ENCODE results near the gene SUGT1.
"Not testable (repeated sequence)": the region's sequence is repeated elsewhere in the genome, so short reads cannot be mapped to it uniquely, and the experiment has no call there.

SUGT1 gene

DNA sequence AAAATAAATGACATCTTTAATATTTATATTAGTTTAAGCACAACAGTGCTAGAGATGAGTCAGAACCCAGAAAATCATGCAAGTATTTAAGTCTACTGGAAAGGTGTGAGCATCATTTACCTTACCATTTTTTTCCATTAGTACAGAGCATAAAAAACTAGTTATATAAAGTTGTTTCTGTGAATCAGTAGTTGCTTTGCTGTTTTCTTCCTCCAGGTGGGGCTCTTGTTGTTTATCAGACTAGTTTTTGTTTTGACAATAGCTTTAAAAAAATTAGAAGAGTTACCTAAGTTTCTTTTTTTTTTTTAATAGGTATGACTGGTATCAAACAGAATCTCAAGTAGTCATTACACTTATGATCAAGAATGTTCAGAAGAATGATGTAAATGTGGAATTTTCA, 12.7 kb downstream of the SUGT1 start:
- no peak for DNase-seq (ENCODE audit: low read depth in 2 of 2, low spot score in 1 of 2)

DNA sequence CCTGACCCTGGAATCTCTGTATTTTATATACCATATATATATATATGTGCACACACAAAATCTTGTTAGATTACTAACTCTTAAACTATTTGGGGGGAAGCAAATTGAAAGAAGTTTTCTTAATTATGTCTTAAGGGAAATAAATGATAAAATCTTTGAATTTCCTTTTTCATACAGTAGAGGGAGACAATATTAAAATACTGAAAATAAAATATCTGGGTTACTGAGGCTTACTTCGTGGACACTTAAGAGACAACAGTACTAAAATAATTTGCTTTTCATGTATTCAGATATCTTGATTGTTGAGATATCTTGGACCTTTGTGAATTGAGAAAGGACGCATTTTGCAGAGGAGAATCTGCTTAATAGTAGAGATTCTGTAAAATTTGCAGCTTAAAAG, 17.0 kb downstream of the SUGT1 start:
- no peak for DNase-seq (ENCODE audit: low read depth in 2 of 2, low spot score in 1 of 2)

DNA sequence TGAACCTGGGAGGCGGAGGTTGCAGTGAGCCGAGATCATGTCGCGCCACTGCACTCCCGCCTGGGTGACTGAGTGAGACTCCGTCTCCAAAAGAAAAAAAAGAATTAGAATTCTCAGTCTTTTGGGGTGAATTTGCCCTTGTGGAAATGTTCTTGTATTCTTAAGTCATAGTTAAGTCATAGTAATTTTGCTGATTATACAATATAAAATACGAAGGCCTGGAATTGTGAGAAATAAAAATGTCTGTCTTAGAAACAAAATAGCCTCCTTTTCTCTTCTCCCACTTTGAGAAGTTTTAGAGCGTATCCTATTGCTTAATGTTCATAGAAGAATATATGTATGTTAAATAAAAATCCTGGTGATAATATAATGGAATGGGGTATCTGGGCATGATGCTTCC, 18.1 kb downstream of the SUGT1 start:
- no peak for DNase-seq (ENCODE audit: low read depth in 2 of 2, low spot score in 1 of 2)

DNA sequence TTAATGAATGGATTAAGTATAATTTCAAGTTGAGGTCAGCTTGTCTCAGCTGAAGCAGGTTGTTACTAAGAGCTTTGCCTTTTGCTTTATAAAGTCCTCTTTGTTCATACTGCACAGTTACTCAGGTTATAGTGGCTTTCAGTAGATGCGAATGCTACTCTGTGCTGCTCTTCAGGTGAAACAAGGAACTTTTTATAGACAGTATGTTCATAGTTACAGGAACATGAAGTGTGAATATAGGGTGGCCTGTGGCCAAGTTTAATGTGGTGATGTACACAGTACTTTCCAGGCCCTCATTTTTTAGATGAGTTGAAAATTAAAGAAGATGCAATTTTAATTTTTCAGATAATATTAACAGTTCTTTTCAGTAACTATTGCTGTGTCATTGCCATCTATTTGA, 20.8 kb downstream of the SUGT1 start:
- no peak for DNase-seq (ENCODE audit: low read depth in 2 of 2, low spot score in 1 of 2)

DNA sequence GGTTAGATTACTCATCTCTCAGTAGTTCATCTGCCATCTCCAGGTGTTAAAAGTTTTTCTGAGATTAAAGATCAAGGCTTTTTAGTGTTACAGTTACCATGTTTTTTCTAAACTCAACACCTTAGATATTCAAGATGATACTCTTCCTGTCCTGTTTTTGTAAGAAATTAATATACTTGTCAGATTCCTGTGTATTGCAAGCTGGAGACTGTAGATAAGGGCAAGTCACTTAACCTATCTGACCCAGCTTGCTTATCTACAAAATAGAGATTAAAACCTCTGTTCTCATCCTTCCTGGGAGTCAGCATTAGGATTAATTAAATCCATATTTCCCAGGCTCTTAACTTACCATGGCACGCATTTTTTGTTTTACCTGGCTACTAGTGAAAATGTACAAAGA, 25.2 kb downstream of the SUGT1 start:
- DNase-seq (ENCODE audit: low read depth in 2 of 2, low spot score in 1 of 2) = no peak

DNA sequence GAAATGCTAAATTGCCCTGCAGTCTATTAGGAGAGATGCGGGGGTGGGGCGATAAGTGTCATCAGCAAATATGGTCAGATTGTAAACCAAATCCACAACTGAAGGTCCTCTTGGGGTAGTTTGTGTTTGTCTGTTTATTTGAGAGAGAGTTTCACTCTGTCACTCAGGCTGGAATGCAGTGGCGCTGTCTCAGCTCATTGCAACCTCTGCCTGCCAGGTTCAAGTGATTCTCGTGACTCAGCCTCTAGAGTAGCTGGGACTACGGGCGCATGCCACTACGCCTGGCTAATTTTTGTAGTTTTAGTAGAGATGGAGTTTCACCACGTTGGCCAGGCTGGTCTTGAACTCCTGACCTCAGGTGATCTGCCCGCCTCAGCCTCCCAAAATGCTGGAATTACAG, 33.2 kb downstream of the SUGT1 start:
- not testable (repeated sequence) for DNase-seq (ENCODE audit: low read depth in 2 of 2, low spot score in 1 of 2)

DNA sequence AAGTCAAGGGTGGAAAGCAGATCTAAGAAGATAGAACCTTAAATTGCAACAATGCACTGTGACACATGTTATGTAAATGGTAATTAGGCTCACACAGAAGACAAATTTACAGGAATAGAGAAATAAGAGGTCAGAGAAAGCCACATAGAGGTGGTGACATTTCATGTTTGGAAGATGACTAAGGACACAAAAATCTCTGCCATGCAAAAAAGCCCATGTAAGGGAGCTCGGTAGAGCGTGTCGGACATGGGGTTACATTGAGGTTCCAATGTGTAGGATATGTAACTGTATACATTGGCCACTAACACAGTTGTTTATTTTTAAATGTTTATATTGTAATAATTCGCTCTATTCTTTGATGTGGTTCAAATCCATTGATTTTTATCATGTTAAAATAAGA, 33.7 kb downstream of the SUGT1 start:
- no peak for DNase-seq (ENCODE audit: low read depth in 2 of 2, low spot score in 1 of 2)

DNA sequence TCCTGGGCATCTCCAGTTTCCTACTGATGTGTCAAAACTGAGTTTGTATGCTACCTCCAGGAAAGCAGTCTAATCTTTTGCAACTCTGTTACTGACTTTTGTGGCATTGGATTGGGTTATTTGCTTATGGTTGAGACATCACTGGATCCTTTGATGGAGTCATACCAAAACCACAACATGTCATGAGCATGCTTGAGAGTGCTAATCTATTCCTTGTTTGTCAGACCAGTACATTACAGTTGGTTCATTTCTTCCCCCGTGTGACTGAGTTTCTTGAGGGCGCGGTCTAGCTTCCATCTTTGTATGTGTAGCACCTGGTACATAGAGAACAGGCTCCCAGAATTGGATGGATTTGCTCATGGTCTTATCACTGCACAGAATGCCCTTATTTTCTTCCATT, 43.2 kb downstream of the SUGT1 start:
- no peak for DNase-seq (ENCODE audit: low read depth in 2 of 2, low spot score in 1 of 2)

DNA sequence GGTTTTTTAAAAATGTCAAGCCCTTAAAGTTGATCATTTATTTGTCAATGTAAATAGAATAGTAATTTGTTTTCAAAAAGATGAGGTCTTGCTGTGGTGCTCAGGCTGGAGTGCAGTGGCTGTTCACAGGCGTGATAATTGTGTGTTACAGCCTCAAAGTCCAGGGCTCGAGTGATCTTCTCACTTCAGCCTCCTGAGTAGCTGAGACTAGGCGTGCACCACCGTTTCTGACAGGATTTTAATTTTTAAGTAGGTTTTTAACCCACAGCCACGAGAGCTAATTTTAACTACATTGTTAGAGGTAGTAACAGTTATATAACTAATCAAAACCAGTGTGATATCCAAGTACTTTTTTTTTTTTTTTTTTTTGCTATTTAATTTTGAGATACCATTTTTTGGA, 43.9 kb downstream of the SUGT1 start:
- no peak for DNase-seq (ENCODE audit: low read depth in 2 of 2, low spot score in 1 of 2)

DNA sequence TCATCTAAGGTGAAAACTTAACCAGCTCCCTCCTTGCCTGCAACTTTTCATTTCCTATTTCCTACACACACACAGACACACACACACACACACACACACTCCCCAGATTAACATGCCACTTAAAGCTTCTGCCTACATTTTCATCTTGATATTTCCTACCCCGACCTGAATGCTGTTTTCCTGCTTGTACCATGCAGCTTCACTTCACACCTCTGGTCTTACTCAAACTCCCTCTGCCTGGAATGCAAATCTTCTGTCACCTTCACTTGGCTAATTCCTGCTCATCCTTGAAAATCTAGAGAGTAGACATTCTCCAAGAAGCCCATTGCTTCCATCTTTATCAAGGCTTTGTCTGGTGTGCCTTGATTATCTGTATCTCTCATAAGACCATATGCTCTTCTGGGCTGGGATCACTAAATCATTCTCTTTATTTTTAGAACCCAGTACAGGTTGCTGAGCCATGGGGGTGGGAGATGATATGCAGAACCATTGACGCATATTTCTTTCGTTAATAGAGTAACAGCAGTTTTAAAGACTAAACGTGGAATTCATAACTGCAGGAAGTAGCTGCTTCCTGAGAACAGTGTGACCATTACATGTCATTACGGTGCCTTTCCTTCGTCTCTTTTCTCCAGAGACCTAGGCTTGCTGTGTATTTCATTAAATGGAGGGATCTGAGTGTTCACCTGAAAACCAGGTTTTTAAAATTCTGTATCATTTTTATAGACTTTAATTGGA, 49.3 kb downstream of the SUGT1 start:
- no peak for DNase-seq (ENCODE audit: low read depth in 2 of 2, low spot score in 1 of 2)

DNA sequence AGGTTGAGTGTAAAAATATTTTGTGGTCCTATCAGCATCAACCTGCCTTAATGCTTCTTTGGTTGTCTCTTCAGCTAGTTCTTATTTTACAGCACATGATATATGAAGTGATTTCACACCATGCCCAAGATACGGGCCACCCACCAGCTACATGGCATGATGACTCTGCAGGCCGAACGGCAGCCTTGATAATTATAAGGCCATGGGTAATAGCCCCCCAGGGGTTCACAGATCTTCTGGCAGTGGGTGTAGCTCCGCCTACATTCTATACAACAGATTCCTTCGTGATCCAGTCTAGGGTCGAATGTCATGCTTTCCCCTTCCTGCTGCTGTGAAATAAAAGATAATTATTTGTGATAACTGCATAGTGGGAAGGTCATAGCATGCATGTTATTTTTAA, 50.8 kb downstream of the SUGT1 start:
- no peak for DNase-seq (ENCODE audit: low read depth in 2 of 2, low spot score in 1 of 2)

DNA sequence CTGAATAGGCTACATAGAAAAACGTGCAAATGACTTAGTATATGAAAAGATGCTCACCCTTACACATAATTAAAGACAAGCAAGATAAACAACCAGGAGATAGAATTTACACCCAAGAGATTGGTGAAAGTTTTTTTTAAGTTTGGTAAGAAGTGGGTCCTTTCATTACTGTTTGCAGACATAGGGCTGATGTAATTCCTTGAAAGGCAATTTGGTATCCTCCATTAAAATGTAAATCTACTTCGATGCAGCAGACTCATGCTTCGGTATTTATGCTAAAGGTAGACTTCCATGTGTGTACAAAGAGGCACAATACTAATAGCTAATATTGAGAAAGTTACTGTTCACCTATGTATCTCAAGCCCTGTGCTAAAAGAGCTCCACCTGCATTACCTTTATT, 53.4 kb downstream of the SUGT1 start:
- DNase-seq (ENCODE audit: low read depth in 2 of 2, low spot score in 1 of 2) = no peak

DNA sequence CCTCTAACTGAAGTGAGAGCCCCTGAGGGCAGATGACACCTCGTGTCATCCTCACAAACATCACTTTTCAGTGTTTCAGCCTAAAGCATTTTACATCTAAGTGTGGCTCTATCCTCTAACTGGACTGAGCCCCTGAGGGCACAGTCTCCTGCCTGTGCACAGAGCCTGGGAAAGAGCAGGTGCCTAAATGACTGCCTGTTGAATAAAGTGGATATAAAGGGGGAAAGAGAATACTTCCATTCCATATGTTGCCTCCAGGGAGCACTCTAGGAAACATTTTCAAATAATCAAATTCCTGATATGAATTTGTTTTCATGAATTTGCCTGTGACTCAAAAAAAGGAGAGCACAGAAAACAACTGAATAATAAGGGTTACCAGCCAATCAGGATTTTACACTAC, 54.7 kb downstream of the SUGT1 start:
- DNase-seq (ENCODE audit: low read depth in 2 of 2, low spot score in 1 of 2) = no peak

DNA sequence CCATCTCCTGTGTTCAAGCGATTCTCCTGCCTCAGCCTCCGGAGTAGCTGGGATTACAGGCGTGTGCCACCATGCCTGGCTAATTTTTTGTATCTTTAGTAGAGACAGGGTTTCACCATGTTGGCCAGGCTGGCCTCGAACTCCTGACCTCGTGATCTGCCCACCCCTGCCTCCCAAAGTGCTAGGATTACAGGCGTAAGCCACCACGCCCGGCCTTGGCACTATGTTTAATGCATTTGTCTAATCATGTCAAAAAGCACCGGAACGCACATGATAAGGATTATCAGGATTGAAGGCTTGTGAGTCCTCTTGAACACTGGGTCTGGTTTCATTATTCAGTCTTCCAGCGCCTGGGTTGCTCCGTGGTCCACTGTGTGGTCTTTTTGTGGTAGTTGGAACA, 55.6 kb downstream of the SUGT1 start:
- not testable (repeated sequence) for DNase-seq (ENCODE audit: low read depth in 2 of 2, low spot score in 1 of 2)

DNA sequence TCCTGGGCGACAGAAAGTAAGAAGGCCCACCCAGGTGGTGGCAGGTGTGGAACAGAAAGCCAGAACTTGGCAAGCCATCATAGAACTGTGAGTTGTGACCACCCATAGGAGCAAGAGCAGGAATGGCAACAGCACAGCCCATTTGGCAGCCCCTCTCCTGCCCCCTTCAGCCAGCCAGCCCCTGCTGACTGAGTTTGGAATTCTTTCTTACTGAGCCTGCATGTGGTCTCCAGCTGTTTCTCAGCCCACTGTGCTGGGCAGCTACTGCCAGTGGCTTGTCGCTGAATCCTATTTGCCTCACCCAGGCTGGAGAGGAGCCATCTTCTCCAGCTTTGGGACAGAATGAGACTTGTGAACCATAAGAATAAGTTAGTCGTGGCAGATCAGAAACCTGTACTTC, 58.6 kb downstream of the SUGT1 start:
- no peak for DNase-seq (ENCODE audit: low read depth in 2 of 2, low spot score in 1 of 2)

DNA sequence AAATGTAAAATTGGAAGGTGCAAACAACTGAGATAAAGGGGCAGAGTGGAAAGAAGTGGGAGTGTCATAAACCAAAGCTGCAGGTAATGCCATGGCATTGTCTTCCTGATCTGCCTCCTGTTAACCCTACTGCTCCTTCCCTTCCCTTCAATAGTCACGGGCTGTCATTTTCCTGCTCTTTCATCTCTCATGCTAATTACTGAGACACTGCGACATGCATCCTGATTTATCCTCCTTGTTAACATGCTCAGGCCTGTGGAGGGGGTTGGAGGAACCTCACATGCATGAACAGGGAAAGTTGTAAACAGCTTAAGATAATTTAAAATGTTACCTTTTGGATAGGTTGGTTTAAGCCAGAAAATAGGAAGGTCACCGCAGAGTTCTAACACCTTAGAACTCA, 59.7 kb downstream of the SUGT1 start:
- no peak for DNase-seq (ENCODE audit: low read depth in 2 of 2, low spot score in 1 of 2)

DNA sequence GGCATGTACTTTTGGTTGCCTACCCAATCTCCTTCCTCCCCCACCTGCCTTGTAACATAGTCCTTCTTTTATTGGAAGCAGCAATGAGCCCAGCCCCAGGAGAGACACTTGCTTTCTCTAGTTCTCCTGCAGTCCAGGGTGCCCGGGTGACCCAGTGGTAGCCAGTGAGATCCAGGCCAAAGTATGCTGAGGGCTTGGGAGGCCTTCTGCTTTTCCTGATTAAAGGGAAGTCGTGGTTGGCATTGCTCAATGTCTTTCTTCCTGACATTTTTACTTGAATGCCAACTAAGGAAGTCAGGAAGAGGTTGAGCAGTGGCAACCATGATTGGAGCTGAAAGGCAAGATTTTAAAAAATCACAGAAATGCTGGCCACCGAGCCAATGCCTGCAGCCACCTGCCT, 61.3 kb downstream of the SUGT1 start:
- DNase-seq (ENCODE audit: low read depth in 2 of 2, low spot score in 1 of 2) = no peak

DNA sequence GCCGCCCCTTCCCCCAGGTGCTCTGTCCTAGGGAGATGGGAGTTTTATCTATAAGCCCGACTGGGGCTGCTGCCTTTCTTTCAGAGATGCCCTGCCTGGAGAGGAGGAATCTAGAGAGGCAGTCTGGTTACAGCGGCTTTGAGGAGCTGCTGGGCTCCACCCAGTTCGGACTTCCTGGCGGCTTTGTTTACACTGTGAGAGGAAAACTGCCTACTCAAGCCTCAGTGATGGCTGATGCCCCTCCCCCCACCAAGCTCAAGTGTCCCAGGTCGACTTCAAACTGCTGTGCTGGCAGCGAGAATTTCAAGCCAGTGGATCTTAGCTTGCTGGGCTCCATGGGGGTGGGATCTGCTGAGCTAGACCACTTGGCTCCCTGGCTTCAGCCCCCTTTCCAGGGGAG, 68.3 kb downstream of the SUGT1 start:
- not testable (repeated sequence) for DNase-seq (ENCODE audit: low read depth in 2 of 2, low spot score in 1 of 2)

DNA sequence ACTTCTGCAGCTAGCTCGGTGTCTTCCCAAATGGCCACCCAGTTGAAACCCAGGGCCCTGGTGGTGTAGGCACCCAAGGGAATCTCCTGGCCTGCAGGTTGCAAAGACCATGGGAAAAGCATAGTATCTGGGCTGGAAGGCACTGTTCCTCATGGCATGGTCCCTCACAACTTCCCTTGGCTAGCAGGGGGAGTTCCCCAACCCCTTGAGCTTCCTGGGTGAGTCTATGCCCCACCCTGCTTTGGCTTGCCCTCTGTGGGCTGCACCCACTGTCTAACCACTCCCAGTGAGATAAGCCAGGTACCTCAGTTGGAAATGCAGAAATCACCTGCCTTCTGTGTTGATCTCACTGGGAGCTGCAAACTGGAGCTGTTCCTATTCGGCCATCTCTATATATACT, 68.7 kb downstream of the SUGT1 start:
- not testable (repeated sequence) for DNase-seq (ENCODE audit: low read depth in 2 of 2, low spot score in 1 of 2)

DNA sequence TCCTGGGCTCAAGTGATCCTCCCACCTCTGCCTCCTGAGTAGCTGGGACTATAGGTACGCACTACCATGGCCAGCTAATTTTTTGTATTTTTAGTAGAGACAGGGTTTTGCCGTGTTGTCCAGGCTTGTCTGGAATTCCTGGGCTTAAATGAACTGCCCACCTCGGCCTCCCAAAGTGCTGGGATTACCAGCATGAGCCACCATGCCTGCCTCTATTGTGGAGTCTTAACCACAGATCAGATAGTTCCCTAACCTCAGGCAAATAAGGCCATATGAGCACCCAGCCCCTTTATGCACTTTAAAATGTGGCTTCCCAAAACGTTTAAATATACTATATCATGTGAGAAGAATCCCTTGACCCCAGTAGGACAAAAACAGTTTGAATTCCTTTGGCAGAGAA, 70.5 kb downstream of the SUGT1 start:
- DNase-seq (ENCODE audit: low read depth in 2 of 2, low spot score in 1 of 2) = no peak

DNA sequence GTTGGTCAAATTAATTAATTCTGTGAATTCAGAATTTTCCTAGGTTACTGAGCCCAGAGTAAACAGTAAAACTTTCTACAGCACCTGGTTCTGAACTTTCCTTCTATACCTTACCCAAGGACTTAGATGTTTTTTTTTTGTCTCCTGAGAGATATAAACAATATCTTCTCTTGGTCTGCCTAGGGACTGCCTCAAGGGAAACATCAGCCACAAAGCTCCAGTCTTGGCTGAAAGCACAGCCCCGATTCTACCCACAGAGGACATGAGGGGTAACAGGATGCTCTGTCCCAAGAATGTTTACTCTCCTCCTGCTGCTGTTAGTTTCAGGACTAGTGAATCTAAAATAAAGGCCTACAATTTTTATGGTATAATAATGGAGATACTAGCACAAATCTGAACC, 72.7 kb downstream of the SUGT1 start:
- DNase-seq (ENCODE audit: low read depth in 2 of 2, low spot score in 1 of 2) = no peak

DNA sequence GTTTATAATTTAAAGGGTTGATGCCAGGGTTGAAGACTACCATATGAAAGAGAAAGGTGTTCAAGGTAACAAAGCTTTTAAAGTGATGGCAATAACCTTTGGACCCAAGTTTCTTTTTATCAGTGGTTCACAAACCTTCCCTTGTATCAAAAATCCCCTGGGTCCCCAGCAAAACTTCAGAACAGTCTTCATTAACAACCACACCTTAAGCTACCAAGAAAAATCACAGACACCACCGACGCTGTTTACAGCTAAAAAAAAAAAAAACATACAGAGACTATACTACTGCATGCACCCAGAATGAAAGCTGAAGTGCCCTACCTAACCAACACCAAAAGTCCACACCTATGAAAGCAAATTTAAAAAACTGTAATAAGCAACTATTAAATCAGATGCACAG, 73.6 kb downstream of the SUGT1 start:
- no peak for DNase-seq (ENCODE audit: low read depth in 2 of 2, low spot score in 1 of 2)

DNA sequence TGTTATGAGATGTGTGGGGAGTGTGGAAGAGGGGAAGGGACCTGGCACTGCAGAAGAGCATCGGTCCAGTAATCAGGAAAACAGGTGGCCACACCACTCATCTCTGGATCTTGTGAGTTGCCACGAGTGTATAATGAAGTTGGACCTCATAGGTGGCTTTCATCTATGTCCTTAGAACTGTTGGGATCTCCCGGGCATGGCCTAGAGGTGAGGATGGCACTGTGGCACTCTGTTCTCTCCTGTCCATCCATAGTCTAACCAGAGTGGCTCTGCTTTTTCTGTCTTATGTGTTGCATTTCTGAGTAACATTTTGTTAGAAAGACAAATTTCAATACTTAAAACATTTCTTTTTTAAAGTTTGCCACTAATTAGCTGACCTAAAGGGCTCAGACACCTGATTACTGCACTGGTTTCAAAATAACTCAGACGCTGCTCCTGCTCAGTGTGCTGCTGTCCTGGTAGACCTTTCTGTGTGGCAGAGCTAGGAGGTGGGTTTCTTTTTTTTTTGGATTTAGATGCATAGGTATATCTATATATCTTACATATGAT, 81.5 kb downstream of the SUGT1 start:
- DNase-seq (ENCODE audit: low read depth in 2 of 2, low spot score in 1 of 2) = no peak

Measured in stimulated activated CD8-positive, alpha-beta memory T cell treated with anti-CD3 and anti-CD28 coated beads, Interleukin-4, amount 100 ng/mL, for 4 hours (primary cell).